Thoracic aorta (tissue), 2 donors: ENCODE measurements around the gene CCDC167. TPM values are rescaled to one million over a fixed set of nuclear protein-coding genes. Genes with fewer than 3 reads are reported as not detected.

Experiments
- ATAC-seq: fragments of 150-250 bp; one replicate; pipeline ENCODE4 v1.8.0; 2017; ENCODE audit warnings: low read depth; ENCODE audit not compliant: insufficient number of reproducible peaks, low FRiP score
- DNase-seq: peaks from one replicate; pipeline ENCODE4 v3.0.0-alpha.2; 2020; ENCODE audit warnings: low spot score
- H3K27ac ChIP-seq, 2 donors: fragments of 200-600 bp; sonication (generic); 1 replicate in 1 of 2; 2 replicates in 1 of 2; pipeline ENCODE4 v1.5.1; 2016; ENCODE audit warnings: mild to moderate bottlenecking in 2 of 2, moderate library complexity in 2 of 2
- H3K27me3 ChIP-seq: fragments of 200-600 bp; sonication (generic); replicated peaks from 2 replicates; pipeline ENCODE4 v1.6.0; 2016; ENCODE audit warnings: mild to moderate bottlenecking; ENCODE audit not compliant: insufficient read depth
- H3K36me3 ChIP-seq: fragments of 200-600 bp; sonication (generic); one replicate; pipeline ENCODE4 v1.5.1; 2016
- H3K4me1 ChIP-seq, 2 donors: fragments of 200-600 bp; sonication (generic); 1 replicate in 1 of 2; 2 replicates in 1 of 2; pipeline versions ENCODE4 v1.5.1 to v1.6.0; 2016; ENCODE audit warnings: low read depth in 2 of 2, mild to moderate bottlenecking in 1 of 2; ENCODE audit not compliant: control insufficient read depth in 1 of 2
- H3K4me3 ChIP-seq: fragments of 200-600 bp; sonication (generic); 2 replicates; pipeline ENCODE4 v1.5.1; 2016; ENCODE audit warnings: mild to moderate bottlenecking
- H3K9me3 ChIP-seq: fragments of 200-600 bp; sonication (generic); 2 replicates; pipeline ENCODE4 v1.5.1; 2016
- total RNA-seq, 2 donors: library from RNA; depleted of rRNA; stranded (reverse); fragments of >200 nt; gene quantifications; one replicate each; pipeline versions ENCODE4 v1.1.0 to v1.2.3, GENCODE V29; 2016
- TF ChIP-seq, protein P1 (sequence below): fragments of 200-600 bp; sonication (generic); IDR thresholded peaks from one replicate; pipeline ENCODE4 v1.5.1; 2019; ENCODE audit warnings: antibody characterized with exemption

Gene CCDC167
- total RNA-seq, 2 donors from 2014 or later: 14.4 to 20.8 TPM

DNA sequence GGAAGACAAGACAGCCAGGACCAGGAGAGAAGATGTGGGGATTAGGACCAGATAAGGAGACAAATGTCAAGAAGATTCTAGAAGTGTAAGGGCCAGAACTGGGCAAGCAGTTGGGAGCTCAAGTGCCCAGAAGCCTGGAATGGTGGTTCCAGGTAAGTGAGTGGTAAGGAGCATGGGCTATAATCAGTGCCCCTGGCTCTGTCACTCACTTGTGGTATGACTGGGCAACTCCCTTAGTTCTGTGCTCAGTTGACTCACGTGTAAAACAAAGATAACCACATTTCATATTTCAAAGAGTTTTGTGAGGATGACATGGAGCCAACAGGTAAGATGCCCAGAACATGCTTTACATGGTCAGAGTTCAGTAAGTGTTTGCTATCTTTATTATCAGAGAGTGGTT is 11.2 kb downstream of the CCDC167 start:
- TF ChIP-seq, protein P1, sequence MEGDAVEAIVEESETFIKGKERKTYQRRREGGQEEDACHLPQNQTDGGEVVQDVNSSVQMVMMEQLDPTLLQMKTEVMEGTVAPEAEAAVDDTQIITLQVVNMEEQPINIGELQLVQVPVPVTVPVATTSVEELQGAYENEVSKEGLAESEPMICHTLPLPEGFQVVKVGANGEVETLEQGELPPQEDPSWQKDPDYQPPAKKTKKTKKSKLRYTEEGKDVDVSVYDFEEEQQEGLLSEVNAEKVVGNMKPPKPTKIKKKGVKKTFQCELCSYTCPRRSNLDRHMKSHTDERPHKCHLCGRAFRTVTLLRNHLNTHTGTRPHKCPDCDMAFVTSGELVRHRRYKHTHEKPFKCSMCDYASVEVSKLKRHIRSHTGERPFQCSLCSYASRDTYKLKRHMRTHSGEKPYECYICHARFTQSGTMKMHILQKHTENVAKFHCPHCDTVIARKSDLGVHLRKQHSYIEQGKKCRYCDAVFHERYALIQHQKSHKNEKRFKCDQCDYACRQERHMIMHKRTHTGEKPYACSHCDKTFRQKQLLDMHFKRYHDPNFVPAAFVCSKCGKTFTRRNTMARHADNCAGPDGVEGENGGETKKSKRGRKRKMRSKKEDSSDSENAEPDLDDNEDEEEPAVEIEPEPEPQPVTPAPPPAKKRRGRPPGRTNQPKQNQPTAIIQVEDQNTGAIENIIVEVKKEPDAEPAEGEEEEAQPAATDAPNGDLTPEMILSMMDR: no peak
- Histone ChIP-seq H3K4me1 (peaks cover 0 to 16% of the 10 kb centered on the region in 2 donors), H3K27ac (no peak overlapping the region), H3K27me3 (no peaks in the 10 kb centered on the region), H3K9me3 (no peaks in the 10 kb centered on the region), H3K4me3 (no peak overlapping the region), H3K36me3 (no peaks in the 10 kb centered on the region)
- ATAC-seq (no peak), DNase-seq (no peak)

DNA sequence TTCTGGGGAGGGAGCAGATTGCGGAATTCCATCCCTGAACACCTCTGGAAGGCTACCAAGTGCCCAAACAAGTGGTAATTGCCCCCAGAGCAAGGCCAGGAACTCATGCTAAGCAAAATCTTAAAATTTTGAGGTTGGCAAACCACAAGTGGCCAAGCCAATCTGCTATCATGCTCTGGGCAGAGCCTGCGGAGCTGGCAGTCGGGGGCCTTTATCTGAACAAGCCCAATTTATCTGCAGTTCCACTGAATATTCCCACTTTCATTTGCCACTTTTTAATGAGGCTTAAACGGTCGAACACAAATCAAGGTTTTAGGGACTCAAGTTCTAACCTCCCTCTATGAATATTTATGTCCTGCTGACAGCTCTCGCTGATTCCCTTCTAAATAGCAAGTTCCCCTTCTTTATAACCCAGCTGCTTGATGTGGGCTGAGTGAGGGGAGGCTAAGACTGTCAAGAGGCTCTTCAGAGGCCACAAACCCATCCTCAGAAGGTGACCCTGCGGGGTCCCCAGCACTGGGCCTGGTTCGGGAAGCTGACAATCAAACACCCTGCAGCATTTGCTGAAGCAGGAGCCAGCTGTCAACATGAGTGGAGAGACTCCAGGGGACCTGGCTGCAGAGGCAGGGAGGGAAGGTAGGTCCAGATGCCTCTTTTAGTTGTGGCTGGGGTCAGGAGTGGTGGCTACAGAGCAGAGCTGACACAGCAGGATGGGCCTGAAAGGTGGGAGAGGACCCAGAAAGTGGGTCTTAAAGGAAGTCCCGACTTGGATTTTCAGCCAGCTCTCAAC is 11.9 kb downstream of the CCDC167 start:
- H3K4me1 ChIP-seq: peaks cover 0 to 16% of the 10 kb centered on the region in 2 donors
- no peak for ATAC-seq
- H3K27ac ChIP-seq: no peak overlapping the region
- H3K4me3 ChIP-seq: no peak overlapping the region
- no peaks in the 10 kb centered on the region for H3K9me3 ChIP-seq
- no peaks in the 10 kb centered on the region for H3K27me3 ChIP-seq
- H3K36me3 ChIP-seq: peaks cover 1% of the 10 kb centered on the region
- DNase-seq: no peak
- TF ChIP-seq, protein P1: no peak

DNA sequence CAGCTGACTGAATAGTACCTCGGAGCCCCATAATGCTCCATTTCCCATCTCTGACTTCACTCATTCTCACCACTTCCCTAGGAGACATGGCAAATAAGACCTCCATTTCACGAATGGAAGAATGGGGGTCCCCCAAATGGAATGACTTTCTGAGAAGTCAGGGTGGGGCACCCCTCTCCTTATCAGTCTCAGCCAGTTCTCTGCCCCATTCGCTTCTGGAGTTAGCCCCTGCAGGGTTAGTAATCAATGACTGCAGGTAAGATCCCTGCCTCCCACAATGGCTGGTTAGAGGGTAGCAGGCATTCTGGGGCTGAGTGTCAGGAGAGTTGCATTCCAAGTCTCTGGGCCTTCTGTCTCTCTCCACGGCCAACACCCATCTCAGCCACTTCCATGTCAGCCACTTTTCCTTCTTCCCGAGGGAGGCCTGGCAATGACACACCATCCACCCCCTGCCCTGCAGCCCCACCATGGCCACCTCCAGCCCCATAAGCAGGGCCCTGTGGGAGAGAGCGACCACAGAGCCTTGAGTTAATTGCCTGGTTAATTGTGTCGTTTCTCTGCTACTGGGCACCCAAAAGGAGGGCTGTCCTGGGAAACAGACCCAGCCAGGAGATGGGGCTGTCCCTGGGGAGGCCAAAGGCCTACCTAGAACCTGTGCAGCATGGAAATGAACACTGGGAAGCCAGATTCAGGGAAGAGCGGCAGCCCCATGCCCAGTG is 13.4 kb downstream of the CCDC167 start:
- Histone ChIP-seq H3K36me3 (peaks cover 15% of the 10 kb centered on the region), H3K27ac (no peak overlapping the region), H3K27me3 (no peaks in the 10 kb centered on the region), H3K9me3 (no peaks in the 10 kb centered on the region), H3K4me3 (no peak overlapping the region), H3K4me1 (peaks cover 0 to 16% of the 10 kb centered on the region in 2 donors)
- TF ChIP-seq, protein P1: no peak
- DNase-seq (no peak), ATAC-seq (no peak)

DNA sequence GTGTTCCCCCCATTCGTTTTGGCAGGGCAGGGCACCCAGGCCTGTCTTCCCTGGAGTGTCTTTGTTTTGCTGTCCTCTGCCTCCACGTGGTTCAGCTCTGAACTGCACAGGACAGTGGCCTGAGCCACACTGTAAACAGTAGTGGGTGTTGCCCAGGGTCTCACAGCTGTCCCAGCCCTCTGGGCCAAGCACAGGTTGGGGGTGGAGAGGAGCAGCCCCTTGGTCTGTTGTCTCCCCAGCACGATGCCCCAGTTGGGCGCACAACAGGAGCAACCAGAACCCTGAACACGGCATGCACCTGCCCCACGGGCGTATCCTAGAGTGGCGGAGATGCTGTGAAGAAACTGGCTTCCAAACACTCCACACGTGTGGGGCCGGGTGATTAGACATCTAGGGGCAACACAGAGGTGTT is 14.4 kb downstream of the CCDC167 start:
- DNase-seq: no peak
- H3K36me3 ChIP-seq: peaks cover 16% of the 10 kb centered on the region

DNA sequence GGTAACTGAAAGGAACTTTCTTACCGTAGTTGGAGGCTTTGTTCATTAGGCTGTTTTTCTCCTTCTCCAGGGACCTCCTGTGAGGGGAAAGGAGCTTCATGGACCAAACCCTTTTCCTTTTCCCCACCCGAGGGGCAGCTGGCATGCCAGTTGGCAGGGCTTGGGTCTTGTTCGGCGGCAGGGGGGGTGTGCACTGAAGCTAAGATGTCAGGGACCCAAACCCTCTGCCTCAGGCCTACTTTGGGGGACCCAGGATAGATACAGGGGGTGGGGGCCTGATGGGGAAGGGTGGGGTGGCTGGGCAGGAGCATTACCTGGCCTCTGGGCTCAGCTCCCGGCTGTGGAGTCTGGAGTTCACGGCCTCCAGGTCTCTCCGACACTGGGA is 14.9 kb downstream of the CCDC167 start:
- ATAC-seq: no peak
- no peak overlapping the region for H3K4me3 ChIP-seq
- H3K4me1 ChIP-seq: peaks cover 0 to 1% of the 10 kb centered on the region in 2 donors
- TF ChIP-seq, protein P1: no peak
- no peaks in the 10 kb centered on the region for H3K9me3 ChIP-seq
- DNase-seq: no peak
- no peak overlapping the region for H3K27ac ChIP-seq
- peaks cover 21% of the 10 kb centered on the region for H3K36me3 ChIP-seq
- no peaks in the 10 kb centered on the region for H3K27me3 ChIP-seq

More for the DNA sequence above, 14.4 kb downstream of the CCDC167 start:
- Histone ChIP-seq H3K4me3 (no peak overlapping the region), H3K9me3 (no peaks in the 10 kb centered on the region), H3K27me3 (no peaks in the 10 kb centered on the region), H3K4me1 (peaks cover 0 to 6% of the 10 kb centered on the region in 2 donors), H3K27ac (no peak overlapping the region)
- TF ChIP-seq, protein P1: no peak
- ATAC-seq: no peak
